ENCODE measurements around the gene DDX10. TPM values are rescaled to one million over a fixed set of nuclear protein-coding genes. Genes with fewer than 3 reads are reported as not detected.

Gene DDX10
- total RNA-seq, 4 donors from 2014 or later, result 27.9 to 511 (median 31.5) TPM

DNA sequence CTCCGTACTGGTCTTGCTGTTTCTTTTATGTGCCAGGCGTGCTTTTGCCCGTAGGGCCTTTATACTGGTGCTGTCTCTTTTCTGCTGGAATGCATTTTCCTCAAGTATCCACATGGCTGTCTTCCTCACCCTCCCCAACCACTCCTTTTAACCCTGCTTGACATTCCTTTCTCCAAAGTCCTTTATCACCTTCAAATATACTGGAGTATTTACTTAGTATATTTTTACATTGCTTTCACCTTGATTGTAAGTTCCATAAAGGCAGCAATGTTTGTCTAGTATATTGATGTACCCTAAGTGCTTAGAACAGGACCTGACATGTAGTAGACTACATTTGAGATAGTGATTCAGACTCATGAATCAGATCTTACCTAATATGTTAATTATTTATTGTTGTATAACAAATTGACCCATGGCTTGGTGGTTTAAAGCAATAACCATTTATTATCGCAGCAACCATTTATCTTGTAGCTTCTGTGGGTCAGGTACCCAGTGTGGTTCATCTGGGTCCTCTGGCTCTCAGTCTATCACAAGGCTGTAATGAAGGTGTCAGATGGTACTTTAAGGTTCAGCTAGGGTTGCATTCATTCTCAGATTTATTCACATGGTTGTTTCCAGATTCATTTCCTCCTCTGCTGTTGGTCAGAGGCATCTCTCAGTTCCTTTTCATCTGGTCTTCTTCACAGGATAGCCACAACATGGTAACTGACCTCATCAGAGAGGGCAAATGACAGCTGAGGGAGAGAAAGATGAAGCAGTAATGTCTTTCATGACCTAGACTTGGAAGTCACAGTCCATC is 34.2 kb downstream of the DDX10 start:
- Histone ChIP-seq H3K9me3 (no peaks in the 10 kb centered on the region), H3K27me3 (no peaks in the 10 kb centered on the region), H3K36me3 (no peaks in the 10 kb centered on the region), H3K4me3 (no peak overlapping the region), H3K4me1 (no peaks in the 10 kb centered on the region), H3K27ac (no peak overlapping the region)
- no peak for DNase-seq
- intact Hi-C loops (cut with DNase I; ENCODE audit: low total_unique reads), result no loop called here
- TF ChIP-seq POLR2A (IDR thresholded peaks at IDR 0.05), result no peak
- TF ChIP-seq, protein P1, sequence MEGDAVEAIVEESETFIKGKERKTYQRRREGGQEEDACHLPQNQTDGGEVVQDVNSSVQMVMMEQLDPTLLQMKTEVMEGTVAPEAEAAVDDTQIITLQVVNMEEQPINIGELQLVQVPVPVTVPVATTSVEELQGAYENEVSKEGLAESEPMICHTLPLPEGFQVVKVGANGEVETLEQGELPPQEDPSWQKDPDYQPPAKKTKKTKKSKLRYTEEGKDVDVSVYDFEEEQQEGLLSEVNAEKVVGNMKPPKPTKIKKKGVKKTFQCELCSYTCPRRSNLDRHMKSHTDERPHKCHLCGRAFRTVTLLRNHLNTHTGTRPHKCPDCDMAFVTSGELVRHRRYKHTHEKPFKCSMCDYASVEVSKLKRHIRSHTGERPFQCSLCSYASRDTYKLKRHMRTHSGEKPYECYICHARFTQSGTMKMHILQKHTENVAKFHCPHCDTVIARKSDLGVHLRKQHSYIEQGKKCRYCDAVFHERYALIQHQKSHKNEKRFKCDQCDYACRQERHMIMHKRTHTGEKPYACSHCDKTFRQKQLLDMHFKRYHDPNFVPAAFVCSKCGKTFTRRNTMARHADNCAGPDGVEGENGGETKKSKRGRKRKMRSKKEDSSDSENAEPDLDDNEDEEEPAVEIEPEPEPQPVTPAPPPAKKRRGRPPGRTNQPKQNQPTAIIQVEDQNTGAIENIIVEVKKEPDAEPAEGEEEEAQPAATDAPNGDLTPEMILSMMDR (IDR thresholded peaks at IDR 0.05), result no peak

DNA sequence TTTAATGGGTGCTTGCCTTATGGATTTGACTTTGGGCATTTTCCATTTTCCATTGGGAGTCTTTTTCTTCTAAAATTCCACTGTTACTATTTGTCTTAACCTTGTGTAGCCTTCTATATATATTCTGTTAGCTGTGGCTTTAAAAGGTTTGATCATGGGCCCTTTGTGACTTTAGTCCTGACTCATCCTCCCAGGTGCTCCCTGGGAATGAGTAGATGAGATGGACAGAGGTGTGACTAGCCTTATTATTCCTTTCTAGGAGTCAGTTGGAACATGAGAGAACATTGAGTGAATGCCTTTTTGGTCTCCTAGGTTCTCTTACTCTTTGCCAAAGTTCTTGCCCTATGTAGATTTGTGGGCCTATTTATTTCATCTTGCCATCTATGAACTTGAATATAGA is 39.0 kb downstream of the DDX10 start:
- Histone ChIP-seq H3K9me3 (peaks cover 0 to 4% of the 10 kb centered on the region in 2 donors), H3K27me3 (no peaks in the 10 kb centered on the region), H3K36me3 (no peaks in the 10 kb centered on the region), H3K27ac (no peak overlapping the region), H3K4me1 (no peaks in the 10 kb centered on the region), H3K4me3 (no peak overlapping the region)
- DNase-seq, result no peak
- TF ChIP-seq, protein P1 (IDR thresholded peaks at IDR 0.05), result no peak
- TF ChIP-seq POLR2A (IDR thresholded peaks at IDR 0.05), result no peak
- intact Hi-C loops (cut with DNase I; ENCODE audit: low total_unique reads), result no loop called here

DNA sequence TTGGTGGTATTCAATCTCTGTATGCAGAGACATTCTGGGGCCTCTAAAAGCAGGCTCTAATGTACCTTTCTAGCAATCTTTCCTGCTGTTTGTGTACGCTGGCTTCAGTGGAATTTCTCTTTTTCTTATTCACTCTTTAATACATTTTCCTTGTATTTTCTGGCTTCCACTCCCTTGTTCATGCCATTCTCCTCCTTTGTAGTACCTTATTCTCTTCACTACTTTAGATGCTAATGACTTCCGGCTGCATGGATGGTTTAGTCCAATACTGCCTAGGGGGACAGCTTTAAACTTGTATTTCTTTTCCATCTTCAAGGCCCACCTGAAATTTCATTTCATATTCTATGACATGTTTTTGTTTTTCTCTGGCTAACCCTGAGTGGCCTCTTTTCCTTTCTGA is 40.2 kb downstream of the DDX10 start:
- Histone ChIP-seq H3K4me1 (no peaks in the 10 kb centered on the region), H3K27me3 (no peaks in the 10 kb centered on the region), H3K9me3 (peaks cover 0 to 4% of the 10 kb centered on the region in 2 donors), H3K36me3 (no peaks in the 10 kb centered on the region), H3K4me3 (no peak overlapping the region), H3K27ac (no peak overlapping the region)
- no peak for DNase-seq
- intact Hi-C loops (cut with DNase I; ENCODE audit: low total_unique reads), result no loop called here
- TF ChIP-seq, protein P1 (IDR thresholded peaks at IDR 0.05), result no peak
- TF ChIP-seq POLR2A (IDR thresholded peaks at IDR 0.05), result no peak

DNA sequence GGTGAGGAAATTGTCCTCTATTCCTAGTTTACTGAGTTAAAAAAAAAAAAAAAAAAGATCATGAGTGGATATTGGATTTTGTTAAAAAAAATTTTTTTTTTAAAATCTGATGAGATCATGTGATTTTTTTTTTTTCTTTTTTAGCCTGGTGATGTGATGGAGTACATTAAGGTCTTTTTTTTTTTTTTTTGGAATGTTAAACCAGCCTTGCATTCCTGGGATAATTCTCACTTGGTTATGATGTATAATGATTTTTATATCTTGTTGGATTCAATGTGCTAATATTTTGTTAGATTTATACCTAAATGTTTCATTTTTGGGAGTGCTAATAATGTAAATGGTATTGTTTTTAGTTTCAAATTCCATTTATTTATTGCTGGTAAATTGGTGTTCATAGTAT is 43.3 kb downstream of the DDX10 start:
- intact Hi-C loops (cut with DNase I; ENCODE audit: low total_unique reads), result no loop called here
- H3K36me3 ChIP-seq, result no peaks in the 10 kb centered on the region
- TF ChIP-seq POLR2A (IDR thresholded peaks at IDR 0.05), result no peak
- TF ChIP-seq, protein P1 (IDR thresholded peaks at IDR 0.05), result no peak

DNA sequence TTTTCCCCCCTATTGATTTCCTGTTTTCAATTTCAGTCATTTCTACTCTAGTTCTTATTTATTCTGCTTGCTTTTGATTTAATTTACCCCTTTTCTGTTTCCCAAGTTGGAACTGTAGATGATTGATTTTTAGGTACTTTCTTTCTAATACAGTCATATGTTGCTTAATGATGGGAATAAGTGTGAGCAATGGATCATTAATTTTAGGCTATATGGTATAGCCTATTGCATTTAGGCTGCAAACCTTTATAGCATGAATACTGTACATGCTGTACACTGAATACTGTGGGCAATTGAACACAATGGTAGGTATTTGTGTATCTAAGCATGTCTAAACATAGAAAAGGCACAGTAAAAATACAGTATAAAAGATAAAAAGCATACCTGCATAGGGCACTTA is 44.9 kb downstream of the DDX10 start:
- Histone ChIP-seq H3K4me3 (no peak overlapping the region), H3K4me1 (no peaks in the 10 kb centered on the region), H3K27ac (no peak overlapping the region), H3K36me3 (no peaks in the 10 kb centered on the region), H3K27me3 (no peaks in the 10 kb centered on the region), H3K9me3 (peaks cover 0 to 4% of the 10 kb centered on the region in 2 donors)
- intact Hi-C loops (cut with DNase I; ENCODE audit: low total_unique reads), result no loop called here
- TF ChIP-seq POLR2A (IDR thresholded peaks at IDR 0.05), result no peak
- TF ChIP-seq, protein P1 (IDR thresholded peaks at IDR 0.05), result no peak
- DNase-seq, result no peak

More for the DNA sequence above, 43.3 kb downstream of the DDX10 start:
- H3K27ac ChIP-seq, result no peak overlapping the region
- H3K4me3 ChIP-seq, result no peak overlapping the region
- peaks cover 0 to 4% of the 10 kb centered on the region in 2 donors for H3K9me3 ChIP-seq
- no peaks in the 10 kb centered on the region for H3K4me1 ChIP-seq
- no peak for DNase-seq
- H3K27me3 ChIP-seq, result no peaks in the 10 kb centered on the region

Measured in uterus (tissue), 4 donors.